ENCODE measurements around the gene FLT3.

Gene FLT3

GRCh38 chr13:28026508-28026907 lies 73.9 kb downstream of the FLT3 start:
- no peak for DNase-seq
- TF ChIP-seq CTCF (IDR thresholded peaks at IDR 0.05; ENCODE audit: low read depth, low read length): no peak
- no peaks in the 10 kb centered on the region for H3K36me3 ChIP-seq
- H3K4me3 ChIP-seq (ENCODE audit: low read depth, low read length): no peak overlapping the region
- no peaks in the 10 kb centered on the region for H3K4me1 ChIP-seq
- no peaks in the 10 kb centered on the region for H3K9me3 ChIP-seq
- H3K27me3 ChIP-seq: peaks cover 52% of the 10 kb centered on the region

GRCh38 chr13:28022848-28023518 lies 77.4 kb downstream of the FLT3 start:
- H3K27me3 ChIP-seq: peaks cover 36% of the 10 kb centered on the region
- no peaks in the 10 kb centered on the region for H3K4me1 ChIP-seq
- no peak for DNase-seq
- H3K36me3 ChIP-seq: no peaks in the 10 kb centered on the region
- no peak for TF ChIP-seq CTCF (IDR thresholded peaks at IDR 0.05; ENCODE audit: low read depth, low read length)
- no peaks in the 10 kb centered on the region for H3K9me3 ChIP-seq
- no peak overlapping the region for H3K4me3 ChIP-seq (ENCODE audit: low read depth, low read length)

GRCh38 chr13:28014301-28014700 lies 86.1 kb downstream of the FLT3 start:
- Histone ChIP-seq H3K9me3 (no peaks in the 10 kb centered on the region), H3K4me3 (ENCODE audit: low read depth, low read length) (no peak overlapping the region), H3K36me3 (no peaks in the 10 kb centered on the region), H3K4me1 (no peaks in the 10 kb centered on the region), H3K27me3 (peaks cover 25% of the 10 kb centered on the region)
- DNase-seq: no peak
- TF ChIP-seq CTCF (IDR thresholded peaks at IDR 0.05; ENCODE audit: low read depth, low read length): no peak

GRCh38 chr13:28013482-28013881 lies 86.9 kb downstream of the FLT3 start:
- TF ChIP-seq CTCF (IDR thresholded peaks at IDR 0.05; ENCODE audit: low read depth, low read length): no peak

GRCh38 chr13:28012896-28013295 lies 87.5 kb downstream of the FLT3 start:
- peaks cover 33% of the 10 kb centered on the region for H3K27me3 ChIP-seq
- no peak for DNase-seq
- no peak for TF ChIP-seq CTCF (IDR thresholded peaks at IDR 0.05; ENCODE audit: low read depth, low read length)

More at GRCh38 chr13:28013482-28013881, 86.9 kb downstream of the FLT3 start:
- no peak for DNase-seq
- Histone ChIP-seq H3K27me3 (peaks cover 29% of the 10 kb centered on the region), H3K4me1 (no peaks in the 10 kb centered on the region), H3K4me3 (ENCODE audit: low read depth, low read length) (no peak overlapping the region), H3K9me3 (no peaks in the 10 kb centered on the region), H3K36me3 (no peaks in the 10 kb centered on the region)

GRCh38 chr13:28012383-28012782 lies 88.0 kb downstream of the FLT3 start:
- TF ChIP-seq CTCF (IDR thresholded peaks at IDR 0.05; ENCODE audit: low read depth, low read length): no peak
- H3K36me3 ChIP-seq: no peaks in the 10 kb centered on the region

More at GRCh38 chr13:28012896-28013295, 87.5 kb downstream of the FLT3 start:
- H3K4me1 ChIP-seq: no peaks in the 10 kb centered on the region
- no peaks in the 10 kb centered on the region for H3K36me3 ChIP-seq
- no peaks in the 10 kb centered on the region for H3K9me3 ChIP-seq
- H3K4me3 ChIP-seq (ENCODE audit: low read depth, low read length): no peak overlapping the region

More at GRCh38 chr13:28012383-28012782, 88.0 kb downstream of the FLT3 start:
- Histone ChIP-seq H3K4me3 (ENCODE audit: low read depth, low read length) (no peak overlapping the region), H3K9me3 (no peaks in the 10 kb centered on the region), H3K4me1 (no peaks in the 10 kb centered on the region), H3K27me3 (peaks cover 33% of the 10 kb centered on the region)
- DNase-seq: no peak
